Non-pigmented ciliary epithelial cell (primary cell): ENCODE results near the gene TRAF2.

Experiments
- DNase-seq: peaks from one replicate; pipeline ENCODE4 v3.0.0-alpha.2; 2010; ENCODE audit warnings: low read depth

Gene TRAF2

GRCh38 chr9:136913701-136914438 lies 27.6 kb downstream of the TRAF2 start:
- no peak for DNase-seq

DNA sequence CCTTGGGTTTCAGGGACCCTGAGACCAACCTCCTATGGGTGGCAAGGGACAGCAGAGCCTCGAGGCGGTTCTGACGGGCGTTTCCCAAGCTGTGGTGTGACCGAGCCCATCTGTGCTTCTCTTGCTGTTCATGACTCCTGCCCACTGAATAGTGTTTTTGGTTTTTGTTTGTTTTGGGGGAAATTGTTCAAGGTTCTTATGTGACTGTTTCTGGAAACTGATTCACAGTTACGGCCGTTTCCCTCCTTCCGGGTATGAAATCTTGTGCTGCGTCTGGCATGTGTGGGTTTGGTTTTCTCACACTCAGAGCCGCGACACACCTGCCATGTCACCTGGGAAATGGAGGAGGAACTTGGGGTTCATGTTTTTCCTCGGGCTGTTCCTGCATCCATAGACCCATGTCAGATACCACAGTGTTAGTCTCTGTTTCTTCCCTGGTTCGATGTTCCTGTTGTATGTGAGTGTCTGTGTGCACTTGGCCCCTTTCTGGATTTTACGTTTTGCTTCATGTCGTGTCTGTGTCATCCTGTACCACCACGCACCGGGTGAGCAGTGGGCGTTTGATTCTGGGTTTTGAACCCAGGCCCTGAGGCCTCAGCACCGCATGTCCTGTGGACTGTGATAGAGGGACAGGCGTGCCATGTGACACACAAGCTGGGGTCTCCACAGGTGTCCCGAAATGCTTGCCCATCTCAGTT lies 29.5 kb downstream of the TRAF2 start:
- no peak for DNase-seq

DNA sequence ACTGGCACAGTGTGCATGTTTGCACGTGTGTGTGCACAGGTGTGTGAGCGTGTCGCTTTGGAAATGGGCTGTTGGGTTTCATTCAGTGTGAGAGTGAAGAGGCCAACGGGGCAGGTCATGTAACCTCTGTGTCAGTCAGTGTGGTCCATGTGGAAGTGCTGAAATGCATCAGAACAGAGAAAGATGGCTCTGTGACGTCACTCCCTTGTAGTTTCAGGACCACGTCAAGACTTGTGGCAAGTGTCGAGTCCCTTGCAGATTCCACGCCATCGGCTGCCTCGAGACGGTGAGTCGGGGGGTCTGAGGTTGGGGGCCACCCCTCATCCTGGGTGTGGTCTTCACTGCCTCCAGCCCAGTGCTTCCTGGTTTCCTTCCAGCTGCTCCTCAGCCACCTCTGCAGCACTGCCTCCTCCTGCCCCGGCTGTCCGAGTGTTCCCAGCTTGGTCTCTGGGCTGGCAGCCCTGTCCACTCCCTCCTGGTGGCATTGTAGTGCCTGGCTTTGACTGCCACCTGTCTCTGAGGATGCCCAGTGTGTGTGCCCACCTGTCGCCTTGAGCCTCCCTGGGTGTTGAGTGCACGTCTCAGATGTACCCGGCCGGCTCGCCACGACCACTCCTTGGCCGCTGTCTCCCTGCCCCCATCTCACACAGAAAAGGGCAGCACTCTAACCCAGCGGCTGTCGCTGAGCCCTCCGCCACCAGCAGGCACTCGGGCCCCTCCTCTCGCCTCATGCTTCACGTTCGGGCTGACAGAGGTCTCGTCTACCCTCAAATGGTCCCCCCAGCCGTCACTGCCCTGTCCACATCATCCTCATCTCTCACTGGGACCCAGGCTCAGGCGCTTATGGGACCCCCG lies 30.2 kb downstream of the TRAF2 start:
- DNase-seq: no peak

- DNase-seq: no peak
Measured at GRCh38 chr9:136917902-136918301, 31.6 kb downstream of the TRAF2 start.

DNA sequence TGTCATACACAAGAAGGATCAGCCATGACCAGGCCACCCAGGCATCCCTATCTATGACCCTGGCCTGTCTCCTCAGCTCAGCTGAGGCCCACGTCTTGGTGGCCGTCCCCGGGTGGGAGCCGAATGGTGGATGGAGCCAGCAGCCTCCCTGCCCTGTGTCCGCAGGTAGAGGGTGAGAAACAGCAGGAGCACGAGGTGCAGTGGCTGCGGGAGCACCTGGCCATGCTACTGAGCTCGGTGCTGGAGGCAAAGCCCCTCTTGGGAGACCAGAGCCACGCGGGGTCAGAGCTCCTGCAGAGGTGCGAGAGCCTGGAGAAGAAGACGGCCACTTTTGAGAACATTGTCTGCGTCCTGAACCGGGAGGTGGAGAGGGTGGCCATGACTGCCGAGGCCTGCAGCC lies 33.8 kb downstream of the TRAF2 start:
- no peak for DNase-seq

GRCh38 chr9:136920734-136921231 lies 34.5 kb downstream of the TRAF2 start:
- DNase-seq: no peak

- DNase-seq: no peak
Measured at GRCh38 chr9:136921307-136921706, 35.0 kb downstream of the TRAF2 start.

- DNase-seq: no peak
Measured at GRCh38 chr9:136921718-136922117, 35.4 kb downstream of the TRAF2 start.

- no peak for DNase-seq
Measured at GRCh38 chr9:136922540-136922939, 36.2 kb downstream of the TRAF2 start.

- DNase-seq: no peak
Measured at GRCh38 chr9:136923881-136924280, 37.6 kb downstream of the TRAF2 start.

DNA sequence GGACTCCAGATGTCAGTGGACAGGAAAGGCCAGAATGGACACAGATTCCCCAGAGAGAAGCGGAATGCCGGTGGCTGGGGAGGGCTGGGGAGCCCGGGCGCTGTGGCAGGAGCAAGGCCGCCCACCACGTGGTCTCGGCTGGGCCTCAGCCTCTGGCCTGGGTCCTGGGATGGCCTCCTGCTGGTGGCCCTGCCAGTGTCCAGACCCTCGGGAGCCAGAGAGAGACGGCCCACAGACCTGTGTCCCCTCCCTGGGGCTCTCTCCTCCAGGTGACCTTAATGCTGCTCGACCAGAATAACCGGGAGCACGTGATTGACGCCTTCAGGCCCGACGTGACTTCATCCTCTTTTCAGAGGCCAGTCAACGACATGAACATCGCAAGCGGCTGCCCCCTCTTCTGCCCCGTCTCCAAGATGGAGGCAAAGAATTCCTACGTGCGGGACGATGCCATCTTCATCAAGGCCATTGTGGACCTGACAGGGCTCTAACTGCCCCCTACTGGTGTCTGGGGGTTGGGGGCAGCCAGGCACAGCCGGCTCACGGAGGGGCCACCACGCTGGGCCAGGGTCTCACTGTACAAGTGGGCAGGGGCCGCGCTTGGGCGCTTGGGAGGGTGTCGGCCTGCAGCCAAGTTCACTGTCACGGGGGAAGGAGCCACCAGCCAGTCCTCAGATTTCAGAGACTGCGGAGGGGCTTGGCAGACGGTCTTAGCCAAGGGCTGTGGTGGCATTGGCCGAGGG lies 39.3 kb downstream of the TRAF2 start:
- no peak for DNase-seq

DNA sequence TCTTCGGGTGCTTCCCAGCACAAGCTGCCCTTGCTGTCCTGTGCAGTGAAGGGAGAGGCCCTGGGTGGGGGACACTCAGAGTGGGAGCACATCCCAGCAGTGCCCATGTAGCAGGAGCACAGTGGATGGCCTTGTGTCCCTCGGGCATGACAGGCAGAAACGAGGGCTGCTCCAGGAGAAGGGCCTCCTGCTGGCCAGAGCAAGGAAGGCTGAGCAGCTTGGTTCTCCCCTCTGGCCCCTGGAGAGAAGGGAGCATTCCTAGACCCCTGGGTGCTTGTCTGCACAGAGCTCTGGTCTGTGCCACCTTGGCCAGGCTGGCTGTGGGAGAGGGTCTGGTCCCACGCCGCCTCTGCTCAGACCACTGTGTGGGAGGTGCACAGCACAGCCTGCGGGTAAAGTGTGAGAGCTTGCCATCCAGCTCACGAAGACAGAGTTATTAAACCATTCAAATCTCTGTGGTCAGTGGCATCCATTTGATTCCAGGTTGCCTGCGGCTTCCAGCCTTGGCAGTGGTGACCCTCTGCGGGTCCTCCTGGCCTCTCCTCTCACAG lies 39.9 kb downstream of the TRAF2 start:
- no peak for DNase-seq

DNA sequence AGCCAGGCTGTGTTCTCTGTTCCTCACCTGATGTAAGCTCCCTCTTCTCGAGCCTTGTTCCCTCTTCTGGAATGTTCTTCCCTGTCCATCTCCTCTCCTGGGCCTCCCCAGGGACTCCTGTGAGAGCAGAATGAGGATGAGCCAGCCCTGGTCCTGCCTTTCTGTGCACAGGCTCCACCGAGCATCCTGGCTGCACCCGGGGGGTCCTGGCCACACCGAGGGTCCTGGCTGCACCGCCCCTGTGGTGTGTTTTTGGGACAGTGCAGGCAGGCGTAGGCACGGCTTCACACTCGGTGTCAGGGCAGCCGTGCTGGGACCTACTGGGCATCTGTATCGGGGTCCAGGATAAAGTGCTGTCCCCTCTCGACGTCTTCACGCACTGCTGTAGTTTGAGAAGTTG lies 40.4 kb downstream of the TRAF2 start:
- DNase-seq: no peak

- no peak for DNase-seq
Measured at GRCh38 chr9:136927343-136928271, 41.3 kb downstream of the TRAF2 start.

DNA sequence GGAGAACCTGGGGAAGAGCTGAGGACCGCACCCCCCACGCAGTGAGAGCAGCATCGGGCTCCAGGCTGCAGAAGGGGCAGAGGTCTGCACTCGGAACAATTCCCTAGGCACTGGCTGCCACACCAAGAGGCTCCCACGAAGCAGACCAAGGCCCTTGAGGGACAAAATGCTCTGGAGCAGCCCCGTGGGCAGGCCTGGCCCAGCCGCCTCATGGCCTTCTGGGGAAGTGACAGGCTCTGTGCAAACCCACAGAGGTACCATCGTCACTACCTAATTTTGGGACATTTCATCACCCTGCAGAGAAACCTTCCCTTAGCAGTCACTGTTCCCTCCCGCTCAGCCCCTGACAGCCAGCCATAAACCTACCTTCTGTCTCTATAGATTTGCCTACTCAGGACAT lies 42.3 kb downstream of the TRAF2 start:
- DNase-seq: no peak

- DNase-seq: no peak
Measured at GRCh38 chr9:136930014-136930413, 43.7 kb downstream of the TRAF2 start.

- DNase-seq: no peak
Measured at GRCh38 chr9:136931611-136932130, 45.4 kb downstream of the TRAF2 start.

- no peak for DNase-seq
Measured at GRCh38 chr9:136934277-136934676, 48.0 kb downstream of the TRAF2 start.

- DNase-seq: no peak
Measured at GRCh38 chr9:136935651-136936050, 49.3 kb downstream of the TRAF2 start.

GRCh38 chr9:136936645-136937170 lies 50.4 kb downstream of the TRAF2 start:
- DNase-seq: no peak
